Smooth muscle cell (in vitro differentiated cells): ENCODE data around the gene SDR42E2. TPM values are rescaled to one million over a fixed set of nuclear protein-coding genes. Genes with fewer than 3 reads are reported as not detected.
A peak's percentile ranks its signal among the peaks of the same experiment; 100 is the strongest.

Experiments used
- DNase-seq: peaks from one replicate; lab custom pipeline; 2025; ENCODE audit not compliant: unreplicated experiment; lab: John Stamatoyannopoulos, UW
- H2AFZ ChIP-seq: fragments of 200-600 bp; sonication (generic); 2 replicates; pipeline ENCODE4 v1.6.0; 2016; ENCODE audit warnings: antibody characterized with exemption, low read depth, mild to moderate bottlenecking
- H3F3A ChIP-seq: fragments of 200-600 bp; sonication (generic); 2 replicates; pipeline ENCODE4 v1.6.0; 2017; ENCODE audit warnings: antibody characterized with exemption, low read depth
- H3K27ac ChIP-seq: fragments of 200-600 bp; sonication (generic); 2 replicates; pipeline ENCODE4 v1.5.1; 2016; ENCODE audit warnings: low read depth, mild to moderate bottlenecking
- H3K27me3 ChIP-seq: fragments of 200-600 bp; sonication (generic); 2 replicates; pipeline ENCODE4 v1.6.1; 2016; ENCODE audit warnings: low read depth, mild to moderate bottlenecking
- H3K36me3 ChIP-seq: fragments of 200-600 bp; sonication (generic); 2 replicates; pipeline ENCODE4 v1.5.1; 2016; ENCODE audit warnings: low read depth
- H3K4me1 ChIP-seq: fragments of 200-600 bp; sonication (generic); 2 replicates; pipeline ENCODE4 v1.5.1; 2016; ENCODE audit warnings: low read depth
- H3K4me2 ChIP-seq: fragments of 200-600 bp; sonication (generic); 2 replicates; pipeline ENCODE4 v1.6.0; 2016; ENCODE audit warnings: mild to moderate bottlenecking
- H3K4me3 ChIP-seq: fragments of 200-600 bp; sonication (generic); 2 replicates; pipeline ENCODE4 v1.5.1; 2016; ENCODE audit warnings: mild to moderate bottlenecking
- H3K79me2 ChIP-seq: fragments of 200-600 bp; sonication (generic); 2 replicates; pipeline ENCODE4 v1.6.0; 2016; ENCODE audit warnings: low read depth, mild to moderate bottlenecking
- H3K9ac ChIP-seq: fragments of 200-600 bp; sonication (generic); 2 replicates; pipeline ENCODE4 v1.6.0; 2016; ENCODE audit warnings: low read depth
- H3K9me3 ChIP-seq: fragments of 200-600 bp; sonication (generic); replicated peaks from 2 replicates; pipeline ENCODE4 v1.5.1; 2016; ENCODE audit warnings: low read depth
- H4K20me1 ChIP-seq: fragments of 200-600 bp; sonication (generic); 2 replicates; pipeline ENCODE4 v1.6.0; 2016; ENCODE audit warnings: low read depth
- WGBS: methylation state at CpG from one replicate; pipeline ENCODE4 v1.1.7; 2016; ENCODE audit warnings: low lambda C conversion rate; 5-methylcytosine and 5-hydroxymethylcytosine counted together
- polyA plus RNA-seq: library from polyadenylated mRNA; unstranded; fragments of >200 nt; fragmentation: Nextera tagmentation; extraction: Ambion mirVana; gene quantifications from 2 replicates; pipeline ENCODE4 v1.2.1, GENCODE V29; 2016
- total RNA-seq: library from RNA; depleted of rRNA; stranded (reverse); fragments of >200 nt; gene quantifications from 2 replicates; pipeline ENCODE4 v1.2.3, GENCODE V29; 2014
- TF ChIP-seq, protein P1 (sequence below): fragments of 200-600 bp; sonication (generic); IDR thresholded peaks from 2 replicates; pipeline ENCODE4 v1.5.1; 2017; ENCODE audit warnings: borderline replicate concordance, mild to moderate bottlenecking, antibody characterized with exemption; ENCODE audit not compliant: insufficient read depth, poor library complexity, severe bottlenecking

The SDR42E2 gene
- total and polyA plus RNA-seq, 2 experiments from 2014 or later, result 0.18 TPM; not detected in 1

- WGBS, result 73% methylated on average over 1 of the region's 1 CpG
These were observed 20.5 kb upstream of the SDR42E2 start for GRCh38 chr16:22141767-22142166.

GRCh38 chr16:22144520-22144919, 17.8 kb upstream of the SDR42E2 start:
- Histone ChIP-seq H3K79me2 (no peaks in the 10 kb centered on the region), H3K27ac (no peak overlapping the region), H2AFZ (no peak overlapping the region), H3F3A (no peaks in the 10 kb centered on the region), H3K4me2 (no peak overlapping the region), H3K36me3 (no peaks in the 10 kb centered on the region), H3K4me3 (no peak overlapping the region), H3K9ac (no peak overlapping the region), H3K27me3 (no peaks in the 10 kb centered on the region), H3K4me1 (no peaks in the 10 kb centered on the region), H4K20me1 (no peaks in the 10 kb centered on the region), H3K9me3 (no peaks in the 10 kb centered on the region)
- TF ChIP-seq, protein P1, sequence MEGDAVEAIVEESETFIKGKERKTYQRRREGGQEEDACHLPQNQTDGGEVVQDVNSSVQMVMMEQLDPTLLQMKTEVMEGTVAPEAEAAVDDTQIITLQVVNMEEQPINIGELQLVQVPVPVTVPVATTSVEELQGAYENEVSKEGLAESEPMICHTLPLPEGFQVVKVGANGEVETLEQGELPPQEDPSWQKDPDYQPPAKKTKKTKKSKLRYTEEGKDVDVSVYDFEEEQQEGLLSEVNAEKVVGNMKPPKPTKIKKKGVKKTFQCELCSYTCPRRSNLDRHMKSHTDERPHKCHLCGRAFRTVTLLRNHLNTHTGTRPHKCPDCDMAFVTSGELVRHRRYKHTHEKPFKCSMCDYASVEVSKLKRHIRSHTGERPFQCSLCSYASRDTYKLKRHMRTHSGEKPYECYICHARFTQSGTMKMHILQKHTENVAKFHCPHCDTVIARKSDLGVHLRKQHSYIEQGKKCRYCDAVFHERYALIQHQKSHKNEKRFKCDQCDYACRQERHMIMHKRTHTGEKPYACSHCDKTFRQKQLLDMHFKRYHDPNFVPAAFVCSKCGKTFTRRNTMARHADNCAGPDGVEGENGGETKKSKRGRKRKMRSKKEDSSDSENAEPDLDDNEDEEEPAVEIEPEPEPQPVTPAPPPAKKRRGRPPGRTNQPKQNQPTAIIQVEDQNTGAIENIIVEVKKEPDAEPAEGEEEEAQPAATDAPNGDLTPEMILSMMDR, result no peak
- 85% methylated on average over 6 of the region's 6 CpGs for WGBS
- DNase-seq, result no peak

More at GRCh38 chr16:22141767-22142166, 20.5 kb upstream of the SDR42E2 start:
- H2AFZ ChIP-seq, result no peak overlapping the region
- no peaks in the 10 kb centered on the region for H4K20me1 ChIP-seq
- no peaks in the 10 kb centered on the region for H3K36me3 ChIP-seq
- no peaks in the 10 kb centered on the region for H3F3A ChIP-seq
- TF ChIP-seq, protein P1, result peak; percentile 16
- H3K4me3 ChIP-seq, result no peak overlapping the region
- H3K4me2 ChIP-seq, result no peak overlapping the region
- no peak overlapping the region for H3K9ac ChIP-seq
- H3K79me2 ChIP-seq, result no peaks in the 10 kb centered on the region
- no peak for DNase-seq
- H3K27me3 ChIP-seq, result no peaks in the 10 kb centered on the region
- no peaks in the 10 kb centered on the region for H3K9me3 ChIP-seq
- H3K4me1 ChIP-seq, result no peaks in the 10 kb centered on the region
- H3K27ac ChIP-seq, result no peak overlapping the region

DNA sequence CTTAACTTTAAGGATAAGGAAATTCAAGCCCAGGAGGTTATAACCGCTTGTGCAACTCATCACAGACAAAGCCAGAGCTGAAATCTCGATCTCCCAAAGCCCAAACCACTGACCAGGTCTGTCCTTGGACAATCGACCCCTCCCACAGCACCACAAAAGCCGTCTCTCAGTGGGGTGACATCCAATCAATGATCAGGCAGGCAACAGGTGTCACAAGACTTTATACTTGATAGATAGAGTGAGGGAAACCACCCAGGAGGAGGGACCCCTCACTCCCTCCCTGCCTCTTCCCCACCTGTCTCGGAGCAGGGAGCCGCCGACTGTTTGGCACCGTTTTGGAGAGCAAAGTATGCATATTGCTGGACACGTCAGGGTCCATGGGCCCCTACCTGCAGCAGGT, 14.5 kb upstream of the SDR42E2 start:
- Histone ChIP-seq H3K79me2 (no peaks in the 10 kb centered on the region), H3K4me1 (no peaks in the 10 kb centered on the region), H3K27me3 (no peaks in the 10 kb centered on the region), H3K4me3 (no peak overlapping the region), H3K27ac (no peak overlapping the region), H3K4me2 (no peak overlapping the region), H2AFZ (no peak overlapping the region), H3K9ac (no peak overlapping the region), H4K20me1 (no peaks in the 10 kb centered on the region), H3K9me3 (no peaks in the 10 kb centered on the region), H3K36me3 (no peaks in the 10 kb centered on the region), H3F3A (no peaks in the 10 kb centered on the region)
- no peak for DNase-seq
- 81% methylated on average over 9 of the region's 9 CpGs for WGBS
- TF ChIP-seq, protein P1, result no peak

DNA sequence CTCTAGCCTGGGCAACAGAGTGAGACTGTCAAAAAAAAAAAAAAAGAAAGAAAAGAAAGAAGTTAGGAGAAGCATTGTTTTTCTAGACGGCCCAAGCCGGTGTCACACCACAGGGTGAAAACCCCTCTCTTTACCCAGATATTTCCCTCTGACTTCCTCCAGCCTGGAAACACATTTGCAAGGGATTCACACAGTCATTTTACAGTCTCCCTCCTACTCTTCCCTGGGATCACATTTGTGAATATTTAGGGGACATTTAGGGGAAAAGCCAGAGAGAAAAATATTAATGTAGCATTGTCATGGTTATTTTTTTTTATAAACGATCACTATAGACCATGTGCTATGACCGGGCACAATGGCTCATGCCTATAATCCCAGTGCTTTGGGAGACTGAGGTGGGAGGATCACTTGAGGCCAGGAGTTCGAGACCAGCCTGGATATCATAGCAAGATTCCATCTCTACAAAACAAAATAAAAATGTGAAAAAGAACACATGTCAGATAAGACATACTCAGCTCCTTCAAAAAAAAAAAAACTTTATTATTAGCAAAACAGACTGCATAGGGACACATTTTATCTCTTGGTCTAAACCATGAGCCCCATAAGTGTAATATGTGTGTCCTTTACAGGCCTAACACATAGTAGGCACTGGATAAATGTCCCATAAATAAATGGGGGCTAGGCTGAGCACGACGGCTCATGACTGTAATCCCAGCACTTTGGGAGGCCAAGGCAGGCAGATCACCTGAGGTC, 10.9 kb upstream of the SDR42E2 start:
- Histone ChIP-seq H2AFZ (no peak overlapping the region), H3K36me3 (no peaks in the 10 kb centered on the region), H3K4me3 (no peak overlapping the region), H3K4me2 (no peak overlapping the region), H3K27me3 (no peaks in the 10 kb centered on the region), H3F3A (no peaks in the 10 kb centered on the region), H3K27ac (no peak overlapping the region), H3K79me2 (no peaks in the 10 kb centered on the region), H3K4me1 (no peaks in the 10 kb centered on the region), H3K9me3 (no peaks in the 10 kb centered on the region), H3K9ac (no peak overlapping the region), H4K20me1 (no peaks in the 10 kb centered on the region)
- WGBS, result 89% methylated on average over 7 of the region's 7 CpGs
- TF ChIP-seq, protein P1, result no peak
- DNase-seq, result no peak
